Measurements from ENCODE around the gene KLHDC8A.
A peak's percentile ranks its signal among the peaks of the same experiment; 100 is the strongest.
"Not testable (repeated sequence)": the region's sequence is repeated elsewhere in the genome, so short reads cannot be mapped to it uniquely, and the experiment has no call there.

The KLHDC8A gene

GRCh38 chr1:205371871-205372660 is 15.3 kb upstream of the KLHDC8A start:
- DNase-seq (ENCODE audit: low read depth) = no peak

DNA sequence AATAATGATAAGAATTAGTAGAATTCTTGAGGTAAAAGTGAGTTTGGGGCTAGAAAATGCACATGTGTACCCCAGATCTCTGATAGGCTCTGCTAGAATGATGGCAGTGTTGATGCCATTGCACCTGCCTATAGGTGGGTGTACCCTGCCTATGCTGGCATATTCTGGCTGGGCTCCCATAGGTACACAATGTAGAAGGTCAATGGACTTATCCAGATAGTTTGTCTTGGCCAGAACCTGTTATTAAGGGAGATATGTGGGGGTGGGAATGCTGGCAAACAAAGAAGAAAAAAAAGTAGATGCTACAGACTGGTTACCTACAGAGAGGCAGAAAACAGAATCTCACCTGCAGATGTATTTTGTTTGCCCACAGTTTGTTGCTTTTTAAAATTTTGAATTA is 14.1 kb upstream of the KLHDC8A start:
- DNase-seq (ENCODE audit: low read depth) = no peak

DNA sequence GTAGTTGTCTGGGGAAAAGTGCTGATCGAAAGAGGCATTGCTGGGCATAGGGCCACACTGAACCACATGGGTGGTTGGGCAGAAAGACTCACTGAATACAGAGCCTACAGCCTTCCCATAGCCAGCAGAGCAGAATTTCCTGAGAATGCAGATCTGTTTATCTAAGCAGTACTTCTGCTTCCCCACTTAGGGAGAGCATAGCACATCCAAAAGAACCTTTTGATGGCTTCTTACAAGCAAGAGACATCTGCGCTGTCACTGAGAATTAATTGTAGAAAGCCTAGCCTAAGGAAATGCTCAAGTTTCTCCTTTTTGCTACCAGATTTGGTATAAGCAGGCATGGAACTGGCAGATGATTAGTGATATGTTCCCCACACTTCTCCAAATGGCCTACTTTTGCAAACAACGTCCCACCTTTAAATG is 13.0 kb upstream of the KLHDC8A start:
- DNase-seq (ENCODE audit: low read depth) = no peak

GRCh38 chr1:205368478-205368877 is 11.8 kb upstream of the KLHDC8A start:
- DNase-seq (ENCODE audit: low read depth) = no peak

GRCh38 chr1:205365945-205366463 is 9.3 kb upstream of the KLHDC8A start:
- DNase-seq (ENCODE audit: low read depth) = no peak

- not testable (repeated sequence) for DNase-seq (ENCODE audit: low read depth)
Observed at GRCh38 chr1:205365086-205365485, 8.4 kb upstream of the KLHDC8A start.

- DNase-seq (ENCODE audit: low read depth) = no peak
Observed at GRCh38 chr1:205360891-205361290, 4.2 kb upstream of the KLHDC8A start.

- DNase-seq (ENCODE audit: low read depth) = no peak
Observed at GRCh38 chr1:205359771-205360565, 3.2 kb upstream of the KLHDC8A start.

- no peak for DNase-seq (ENCODE audit: low read depth)
Observed at GRCh38 chr1:205358579-205358978, 1.9 kb upstream of the KLHDC8A start.

- no peak for DNase-seq (ENCODE audit: low read depth)
Observed at GRCh38 chr1:205357567-205357966, 845 bp upstream of the KLHDC8A start.

DNA sequence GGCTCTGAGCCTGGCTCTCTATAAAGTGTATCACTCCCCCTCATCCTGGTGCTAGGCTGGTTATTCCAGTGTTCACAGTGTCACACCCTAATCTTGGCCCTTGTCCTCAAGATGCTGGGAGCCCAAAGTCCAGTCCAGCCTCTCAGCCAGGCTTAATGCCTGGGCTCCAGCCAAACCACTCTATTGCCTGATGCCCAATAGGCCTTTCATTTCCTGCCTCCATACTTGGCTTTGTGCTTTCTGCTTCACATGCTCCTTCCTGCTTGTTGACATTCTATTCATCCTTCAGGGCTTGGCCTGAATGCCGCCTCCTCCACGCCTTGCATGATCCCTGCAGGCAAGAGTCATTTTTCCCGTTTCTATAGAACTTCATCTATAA is 1.7 kb downstream of the KLHDC8A start:
- DNase-seq (ENCODE audit: low read depth) = no peak

- peak; percentile 35 for DNase-seq (ENCODE audit: low read depth)
Observed at GRCh38 chr1:205354259-205355074, 2.3 kb downstream of the KLHDC8A start.

- DNase-seq (ENCODE audit: low read depth) = no peak
Observed at GRCh38 chr1:205353612-205354011, 3.1 kb downstream of the KLHDC8A start.

GRCh38 chr1:205353191-205353590 is 3.5 kb downstream of the KLHDC8A start:
- DNase-seq (ENCODE audit: low read depth) = no peak

DNA sequence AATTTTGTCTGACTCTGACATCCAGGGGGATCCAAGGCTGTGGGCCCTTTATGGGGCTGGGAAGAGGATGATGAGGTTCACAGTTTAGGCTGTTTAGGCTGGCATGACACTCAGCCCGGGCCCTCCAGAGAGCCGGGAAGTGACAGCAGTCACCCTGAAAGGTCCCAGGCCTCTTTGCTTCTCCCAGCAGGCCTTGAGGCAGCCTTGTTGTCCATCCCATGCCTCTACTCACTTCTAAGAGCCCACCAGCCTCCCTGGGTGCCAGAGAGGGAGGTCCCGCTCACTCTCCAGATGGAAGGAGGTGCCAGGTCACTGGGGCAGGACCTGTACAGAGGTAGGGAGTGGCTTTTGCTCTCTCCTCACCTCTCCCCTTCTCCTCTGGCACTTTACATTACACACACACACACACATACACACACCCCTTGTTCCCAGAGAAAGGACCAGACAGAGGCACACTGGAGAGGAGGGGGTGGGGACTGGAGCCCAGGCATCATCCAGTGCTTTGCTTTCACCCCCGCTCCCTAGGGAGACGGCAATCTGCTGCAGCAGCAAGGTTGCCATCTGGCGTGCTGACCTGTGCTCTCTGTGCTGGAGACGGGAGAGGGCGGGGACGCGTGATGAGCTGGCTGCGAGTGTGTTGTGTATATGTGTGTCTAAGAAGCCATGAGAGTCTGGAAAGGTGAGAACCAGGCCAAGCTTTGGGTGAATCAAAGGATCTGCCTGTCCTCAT is 4.6 kb downstream of the KLHDC8A start:
- DNase-seq (ENCODE audit: low read depth) = no peak

DNA sequence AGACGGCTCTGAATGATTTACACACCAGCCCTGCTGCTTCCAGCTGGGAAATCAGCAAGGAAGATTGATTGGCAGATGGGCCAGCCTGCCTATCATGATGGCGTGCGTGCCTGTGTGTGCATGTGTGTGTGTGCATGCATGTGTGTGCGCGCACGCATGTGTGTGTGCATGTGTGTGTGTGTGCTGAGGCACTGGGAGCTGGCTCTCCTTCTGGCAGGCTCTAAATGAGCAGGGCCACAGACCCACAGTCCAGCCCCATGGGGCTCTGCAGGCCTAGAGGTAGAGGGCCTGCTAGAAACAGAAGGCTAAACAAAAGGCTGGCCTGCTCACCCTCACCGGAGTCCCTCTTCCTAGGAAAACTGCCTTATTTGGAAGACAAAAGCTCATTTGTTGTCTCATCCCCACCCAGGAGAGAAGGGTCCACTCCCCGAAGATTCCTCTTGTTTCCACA is 6.0 kb downstream of the KLHDC8A start:
- no peak for DNase-seq (ENCODE audit: low read depth)

DNA sequence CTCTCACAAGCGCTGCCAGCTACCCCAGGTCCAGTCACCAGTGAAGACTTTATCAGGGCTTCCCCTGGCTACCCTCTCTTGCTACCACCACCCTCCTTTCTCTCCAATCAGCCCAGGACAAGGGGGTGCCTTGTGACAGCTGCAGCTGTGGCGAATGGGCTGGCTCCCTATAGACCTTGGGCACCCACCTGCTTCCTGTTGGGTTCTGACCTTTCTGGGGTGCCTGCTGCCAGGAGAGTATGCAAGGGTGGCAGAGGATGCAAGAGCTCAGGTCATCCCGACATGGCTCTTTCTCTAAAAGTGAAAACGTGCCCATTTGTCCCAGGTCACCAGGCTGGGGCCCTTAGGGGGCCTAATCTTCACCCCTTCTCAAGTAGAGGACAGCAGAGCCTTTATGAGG is 6.6 kb downstream of the KLHDC8A start:
- no peak for DNase-seq (ENCODE audit: low read depth)

DNA sequence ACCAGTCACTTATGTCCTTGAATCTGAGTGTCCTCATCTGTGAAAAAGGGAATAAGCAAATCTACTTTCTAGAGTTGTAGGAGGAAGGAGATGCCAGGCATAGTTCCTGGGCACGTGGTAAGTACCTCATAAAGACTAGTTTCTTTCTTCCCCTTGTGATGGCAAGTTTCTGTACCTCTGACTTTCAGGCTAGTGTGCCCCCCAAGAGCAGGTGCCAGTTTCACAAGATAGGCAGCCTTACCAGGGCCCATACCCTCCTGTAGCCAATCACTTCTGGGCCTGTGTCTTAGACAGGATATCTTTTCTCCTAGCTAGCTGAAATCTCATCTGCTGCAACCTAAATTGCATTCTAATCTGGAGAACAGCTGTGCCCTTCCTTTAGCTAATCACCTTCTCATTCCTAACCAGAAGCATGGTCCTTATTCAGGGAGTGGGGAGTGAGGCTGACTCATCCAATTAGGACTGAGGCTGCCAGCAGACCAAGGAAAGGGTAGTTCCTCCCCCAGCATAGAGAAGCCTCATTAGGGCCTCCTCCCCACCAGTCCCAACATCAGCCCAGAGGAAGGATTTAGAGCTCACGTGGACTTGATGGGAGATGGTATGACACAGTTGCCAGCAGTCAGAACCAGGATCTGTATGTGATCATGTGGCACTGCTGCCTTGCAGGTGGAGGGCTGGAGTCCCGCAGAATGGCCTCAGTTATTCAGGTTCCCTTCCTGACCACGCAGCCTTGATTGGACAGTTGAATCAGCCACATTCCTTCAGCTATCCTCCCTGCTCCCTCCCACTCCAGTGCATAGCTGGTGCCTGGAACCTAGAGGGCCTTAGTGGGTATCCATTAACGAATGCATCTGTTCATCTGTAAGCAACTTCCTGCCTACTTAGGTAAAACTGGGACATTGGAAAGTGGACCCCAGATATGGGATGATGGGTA is 7.9 kb downstream of the KLHDC8A start:
- DNase-seq (ENCODE audit: low read depth) = no peak

DNA sequence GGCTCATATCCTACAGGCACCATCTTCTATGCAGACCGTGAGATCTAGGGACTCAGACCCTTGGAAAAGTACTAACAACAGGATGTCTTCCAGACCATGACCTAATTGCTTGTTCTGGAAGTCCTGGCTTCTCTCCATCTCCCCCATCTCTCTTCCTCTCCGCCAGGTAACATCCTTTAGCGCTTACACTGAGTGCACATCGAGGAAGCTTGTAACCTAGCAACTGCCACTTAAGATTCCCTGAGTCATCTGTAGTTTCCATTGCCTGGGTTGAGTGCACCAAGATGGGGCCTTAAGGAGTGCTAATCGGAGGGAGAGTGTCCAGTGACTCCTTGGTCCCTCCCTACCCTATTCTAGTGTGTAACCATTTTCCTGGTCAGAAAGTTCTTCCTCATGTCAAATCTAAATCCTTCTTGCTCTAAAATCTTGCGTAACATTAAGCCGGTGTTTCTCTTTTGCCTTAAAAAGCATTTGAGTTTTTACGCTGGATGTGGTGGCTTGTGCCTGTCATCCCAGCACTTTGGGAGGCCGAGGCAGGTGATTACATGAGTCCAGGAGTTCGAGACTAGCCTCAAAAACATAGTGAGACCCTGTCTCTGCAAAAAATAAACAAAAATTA is 9.7 kb downstream of the KLHDC8A start:
- no peak for DNase-seq (ENCODE audit: low read depth)

GRCh38 chr1:205345761-205346160 is 11.0 kb downstream of the KLHDC8A start:
- DNase-seq (ENCODE audit: low read depth) = no peak
